A549 (cell line): ENCODE data around the gene NDUFB2. TPM values are rescaled to one million over a fixed set of nuclear protein-coding genes. Genes with fewer than 3 reads are reported as not detected.

Source experiments
- ATAC-seq, 2 experiments: fragments of 200-7000 bp in 1 of 2; fragments of >200 bp in 1 of 2; cut with Nextera tagmentation in 1 of 2; cut with Tn5 transposase in 1 of 2; 3 replicates each; pipeline versions ENCODE4 v1.8.0 to v1.9.1; 2018 to 2020; ENCODE audit warnings: mild to moderate bottlenecking in 1 of 2, moderate library complexity in 1 of 2
- CTCF ChIA-PET: fragments of 300-600 bp; sonication (Branson Sonifier 250); formaldehyde crosslinking; extraction: SDS; loops from one replicate; lab custom pipeline; 2021; ENCODE audit warnings: antibody characterized with exemption, inconsistent platforms; lab: Yijun Ruan, JAX
- POLR2A ChIA-PET: fragments of 350-600 bp; formaldehyde crosslinking; extraction: SDS; loops from one replicate; lab custom pipeline; 2021; ENCODE audit warnings: antibody characterized with exemption, inconsistent platforms; lab: Yijun Ruan, JAX
- DNase-seq, 2 experiments: peaks; one replicate each; pipeline versions ENCODE4 v3.0.0 to v3.0.0-alpha.2; 2011 to 2016; ENCODE audit warnings: low read depth in 1 of 2, low spot score in 1 of 2
- FAIRE-seq: peaks from 2 replicates; lab custom pipeline; 2011; peaks lifted over from hg19 to GRCh38; lab: Jason Lieb, UNC
- H3K27ac ChIP-seq, 2 experiments: fragments of >200 bp; sonication (Bioruptor Twin); formaldehyde crosslinking; 3 replicates each; pipeline ENCODE4 v1.5.1; 2016 to 2017
- H3K4me1 ChIP-seq: fragments of >200 bp; sonication (Bioruptor Twin); formaldehyde crosslinking; 3 replicates; pipeline ENCODE4 v1.6.1; 2016
- H3K4me2 ChIP-seq: fragments of >200 bp; sonication (Bioruptor Twin); formaldehyde crosslinking; 3 replicates; pipeline ENCODE4 v1.6.1; 2016
- H3K4me3 ChIP-seq: fragments of >200 bp; sonication (Bioruptor Twin); formaldehyde crosslinking; 3 replicates; pipeline ENCODE4 v1.5.1; 2016
- H3K9me3 ChIP-seq: fragments of >200 bp; sonication (Bioruptor Twin); formaldehyde crosslinking; 3 replicates; pipeline ENCODE4 v1.6.1; 2016
- CBX8 ChIP-seq: fragments of 200-600 bp; sonication (generic); IDR thresholded peaks from 2 replicates; pipeline ENCODE4 v1.6.1; 2016
- CEBPB ChIP-seq, 2 experiments: fragments of >200 bp in 1 of 2; sonication (Bioruptor Twin) in 1 of 2; formaldehyde crosslinking in 1 of 2; IDR thresholded peaks; 2 replicates each; pipeline ENCODE4 v1.6.1; 2012 to 2016
- CHD2 ChIP-seq: fragments of 150-350 bp; IDR thresholded peaks from 2 replicates; pipeline ENCODE4 v1.6.1; 2014; ENCODE audit warnings: low read length; ENCODE audit not compliant: partially characterized antibody
- EHMT2 ChIP-seq: fragments of 200-600 bp; sonication (generic); IDR thresholded peaks from 2 replicates; pipeline ENCODE4 v1.6.1; 2016; ENCODE audit warnings: antibody characterized with exemption, low read depth, mild to moderate bottlenecking, moderate library complexity
- EP300 ChIP-seq, 2 experiments: fragments of >200 bp; sonication (Bioruptor Twin); formaldehyde crosslinking; IDR thresholded peaks; 2 replicates in 1 of 2; 3 replicates in 1 of 2; pipeline ENCODE4 v1.6.1; 2016 to 2017
- HDAC2 ChIP-seq: fragments of 200-600 bp; sonication (generic); IDR thresholded peaks from 2 replicates; pipeline ENCODE4 v1.6.1; 2016
- HES2 ChIP-seq: fragments of >200 bp; sonication (Bioruptor Twin); formaldehyde crosslinking; IDR thresholded peaks from 2 replicates; pipeline ENCODE4 v1.6.1; 2016
- HOXB5 ChIP-seq: fragments of 250-450 bp; sonication (Bioruptor Pico); IDR thresholded peaks from 2 replicates; pipeline ENCODE4 v1.5.0; 2020; ENCODE audit warnings: mild to moderate bottlenecking, moderate library complexity
- KDM1A ChIP-seq: fragments of 200-600 bp; sonication (generic); IDR thresholded peaks from 2 replicates; pipeline ENCODE4 v1.6.1; 2016; ENCODE audit warnings: low read depth, mild to moderate bottlenecking
- KDM5A ChIP-seq: fragments of 200-600 bp; sonication (generic); IDR thresholded peaks from 2 replicates; pipeline ENCODE4 v1.6.1; 2016; ENCODE audit warnings: antibody characterized with exemption, mild to moderate bottlenecking
- MAFK ChIP-seq: fragments of 450-650 bp; IDR thresholded peaks from 2 replicates; pipeline ENCODE4 v1.6.1; 2014; ENCODE audit not compliant: partially characterized antibody
- MAZ ChIP-seq: fragments of 150-350 bp; IDR thresholded peaks from 2 replicates; pipeline ENCODE4 v1.6.1; 2014; ENCODE audit warnings: antibody characterized with exemption, low read depth, low read length, borderline replicate concordance
- NFE2L2 ChIP-seq: fragments of 150-350 bp; conservative IDR thresholded peaks from 2 replicates; pipeline ENCODE4 v1.6.1; 2014; ENCODE audit warnings: low read length
- NPAS2 ChIP-seq: fragments of 250-450 bp; sonication (Bioruptor Pico); IDR thresholded peaks from 2 replicates; pipeline ENCODE4 v1.8.0; 2022; ENCODE audit warnings: mild to moderate bottlenecking, moderate library complexity, borderline replicate concordance
- POLR2A ChIP-seq: IDR thresholded peaks from 2 replicates; pipeline ENCODE4 v1.6.1; 2012; ENCODE audit warnings: mild to moderate bottlenecking, low read length
- RAD21 ChIP-seq, 2 experiments: fragments of >200 bp in 1 of 2; sonication (Bioruptor Twin) in 1 of 2; formaldehyde crosslinking in 1 of 2; IDR thresholded peaks in 1 of 2; conservative IDR thresholded peaks in 1 of 2; 2 replicates in 1 of 2; 3 replicates in 1 of 2; pipeline ENCODE4 v1.6.1; 2012 to 2018; ENCODE audit warnings: inconsistent platforms in 1 of 2
- RARB ChIP-seq: fragments of 250-450 bp; sonication (Bioruptor Pico); IDR thresholded peaks from 2 replicates; pipeline ENCODE4 v1.8.0; 2021; ENCODE audit warnings: mild to moderate bottlenecking, moderate library complexity
- RCOR1 ChIP-seq: fragments of 150-350 bp; IDR thresholded peaks from 2 replicates; pipeline ENCODE4 v1.6.1; 2014; ENCODE audit warnings: antibody characterized with exemption, low read length, low read depth
- REST ChIP-seq: fragments of 200-600 bp; sonication (generic); IDR thresholded peaks from 2 replicates; pipeline ENCODE4 v1.6.1; 2016; ENCODE audit warnings: antibody characterized with exemption, mild to moderate bottlenecking, moderate library complexity
- RNF2 ChIP-seq: fragments of 200-600 bp; sonication (generic); IDR thresholded peaks from 2 replicates; pipeline ENCODE4 v1.6.1; 2016; ENCODE audit warnings: low read depth, mild to moderate bottlenecking, antibody characterized with exemption, moderate library complexity, borderline replicate concordance
- SREBF2 ChIP-seq: fragments of 450-650 bp; IDR thresholded peaks from 2 replicates; pipeline ENCODE4 v1.6.1; 2014; ENCODE audit warnings: mild to moderate bottlenecking, moderate library complexity
- USF2 ChIP-seq: fragments of 450-650 bp; IDR thresholded peaks from 2 replicates; pipeline ENCODE4 v1.6.1; 2014; ENCODE audit warnings: antibody characterized with exemption
- ZC3H11A ChIP-seq: fragments of 450-650 bp; IDR thresholded peaks from 2 replicates; pipeline ENCODE4 v1.6.1; 2014; ENCODE audit warnings: antibody characterized with exemption, mild to moderate bottlenecking
- ZFP36 ChIP-seq: fragments of 450-650 bp; IDR thresholded peaks from 2 replicates; pipeline ENCODE4 v1.6.1; 2014; ENCODE audit warnings: borderline replicate concordance; ENCODE audit not compliant: partially characterized antibody
- ZNF302 ChIP-seq: fragments of 250-450 bp; sonication (Bioruptor Pico); IDR thresholded peaks from 2 replicates; pipeline ENCODE4 v1.9.0; 2021; ENCODE audit warnings: inconsistent platforms, mild to moderate bottlenecking, moderate library complexity
- ZSCAN20 ChIP-seq: fragments of 250-450 bp; sonication (Bioruptor Pico); IDR thresholded peaks from 2 replicates; pipeline ENCODE4 v1.8.0; 2022; ENCODE audit warnings: mild to moderate bottlenecking, moderate library complexity
- WGBS: methylation state at CpG from one replicate; pipeline ENCODE4 v1.1.6; 2017; ENCODE audit errors: missing lambda C conversion rate; 5-methylcytosine and 5-hydroxymethylcytosine counted together
- polyA plus RNA-seq, 4 experiments: library from polyadenylated mRNA; depleted of rRNA in 3 of 4; stranded (reverse); fragments of >200 nt; fragmentation: RNase III in 1 of 4; extraction: RNeasy Plus Mini Kit Qiagen cat#74134 plus additional on column Dnase treatment in 1 of 4; gene quantifications; 2 replicates in 3 of 4; 3 replicates in 1 of 4; pipeline ENCODE4 v1.2.3, GENCODE V29; 2011 to 2017
- TF ChIP-seq, protein P1 (sequence below): fragments of >200 bp; sonication (Bioruptor Twin); formaldehyde crosslinking; IDR thresholded peaks from 3 replicates; pipeline ENCODE4 v1.6.1; 2016
- TF ChIP-seq, protein P2 (sequence below): fragments of 250-450 bp; sonication (Bioruptor Pico); IDR thresholded peaks from 2 replicates; pipeline ENCODE4 v1.5.0; 2020; ENCODE audit warnings: low read depth, mild to moderate bottlenecking, moderate library complexity

NDUFB2 gene
- polyA plus RNA-seq, 2 of the 4 experiments (the other 2 are of a cell fraction): 370 to 381 TPM

- POLR2A ChIA-PET: no interaction called here
- CTCF ChIA-PET: no interaction called here
- no peaks in the 10 kb centered on the region for H3K9me3 ChIP-seq
- 75% methylated on average over 2 of the region's 2 CpGs for WGBS
- H3K4me2 ChIP-seq: no peak overlapping the region
- FAIRE-seq: peak; percentile 65
- TF ChIP-seq KDM5A (no peak), CBX8 (no peak), KDM1A (no peak), RAD21 (conservative IDR thresholded peaks at IDR 0.05 in 1 of 2, IDR thresholded peaks at IDR 0.05 in 1 of 2) (no peak), EP300 (IDR thresholded peaks at IDR 0.05) (no peak), MAFK (no peak), USF2 (no peak), ZFP36 (no peak), ZSCAN20 (no peak), HDAC2 (no peak), ZNF302 (CRISPR knock-in tag) (no peak), RNF2 (no peak), CEBPB (IDR thresholded peaks at IDR 0.05) (no peak), NFE2L2 (no peak), MAZ (no peak), HOXB5 (CRISPR knock-in tag) (no peak), SREBF2 (no peak), POLR2A (no peak)
- TF ChIP-seq, protein P1, sequence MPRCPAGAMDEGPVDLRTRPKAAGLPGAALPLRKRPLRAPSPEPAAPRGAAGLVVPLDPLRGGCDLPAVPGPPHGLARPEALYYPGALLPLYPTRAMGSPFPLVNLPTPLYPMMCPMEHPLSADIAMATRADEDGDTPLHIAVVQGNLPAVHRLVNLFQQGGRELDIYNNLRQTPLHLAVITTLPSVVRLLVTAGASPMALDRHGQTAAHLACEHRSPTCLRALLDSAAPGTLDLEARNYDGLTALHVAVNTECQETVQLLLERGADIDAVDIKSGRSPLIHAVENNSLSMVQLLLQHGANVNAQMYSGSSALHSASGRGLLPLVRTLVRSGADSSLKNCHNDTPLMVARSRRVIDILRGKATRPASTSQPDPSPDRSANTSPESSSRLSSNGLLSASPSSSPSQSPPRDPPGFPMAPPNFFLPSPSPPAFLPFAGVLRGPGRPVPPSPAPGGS: no peak
- TF ChIP-seq, protein P2, sequence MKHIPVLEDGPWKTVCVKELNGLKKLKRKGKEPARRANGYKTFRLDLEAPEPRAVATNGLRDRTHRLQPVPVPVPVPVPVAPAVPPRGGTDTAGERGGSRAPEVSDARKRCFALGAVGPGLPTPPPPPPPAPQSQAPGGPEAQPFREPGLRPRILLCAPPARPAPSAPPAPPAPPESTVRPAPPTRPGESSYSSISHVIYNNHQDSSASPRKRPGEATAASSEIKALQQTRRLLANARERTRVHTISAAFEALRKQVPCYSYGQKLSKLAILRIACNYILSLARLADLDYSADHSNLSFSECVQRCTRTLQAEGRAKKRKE (CRISPR knock-in tag): no peak
- ATAC-seq: no peak
- no peak for DNase-seq
- no peaks in the 10 kb centered on the region for H3K4me1 ChIP-seq
- H3K27ac ChIP-seq: no peak overlapping the region
- H3K4me3 ChIP-seq: no peak overlapping the region
Observed at GRCh38 chr7:140734096-140734495, 37.6 kb downstream of the NDUFB2 start.

GRCh38 chr7:140734729-140735128 is 38.2 kb downstream of the NDUFB2 start:
- ChIA-PET CTCF (interaction anchor here (1.8 kb wide), 1 partner anchor 8 kb away, joined by 9 read pairs; no protein-coding TSS in a partner anchor), POLR2A (no interaction called here)
- TF ChIP-seq RCOR1 (no peak), RARB (CRISPR knock-in tag) (no peak), HES2 (no peak), CHD2 (no peak), ZNF302 (CRISPR knock-in tag) (no peak), EHMT2 (no peak), ZC3H11A (no peak), NPAS2 (CRISPR knock-in tag) (no peak), MAFK (no peak), RAD21 (conservative IDR thresholded peaks at IDR 0.05 in 1 of 2, IDR thresholded peaks at IDR 0.05 in 1 of 2) (no peak), REST (no peak)
- TF ChIP-seq, protein P1: no peak
- H3K9me3 ChIP-seq: no peaks in the 10 kb centered on the region
- no peak overlapping the region for H3K27ac ChIP-seq
- no peaks in the 10 kb centered on the region for H3K4me1 ChIP-seq
- FAIRE-seq (no peak), DNase-seq (no peak), ATAC-seq (no peak)
- H3K4me3 ChIP-seq: no peak overlapping the region
- WGBS: 100% methylated on average over 2 of the region's 2 CpGs
- H3K4me2 ChIP-seq: no peak overlapping the region
